Stimulated activated CD8-positive, alpha-beta memory T cell treated with anti-CD3 and anti-CD28 coated beads, Interleukin-2, amount 100 ng/mL, for 48 hours (primary cell): ENCODE data around the gene MRGPRD.

Experiments used
- DNase-seq, 2 donors: peaks; one replicate each; pipeline ENCODE4 v3.0.0-alpha.2; 2020; ENCODE audit warnings: low read depth in 2 of 2

The MRGPRD gene

GRCh38 chr11:68930991-68931855 lies 49.6 kb downstream of the MRGPRD start:
- no peak for DNase-seq
